ENCODE measurements around the gene CYP2J2.

GRCh38 chr1:59973719-59974118, 47.1 kb upstream of the CYP2J2 start:
- TF ChIP-seq POLR2A (IDR thresholded peaks at IDR 0.05) (no peak), EP300 (IDR thresholded peaks at IDR 0.05) (no peak), CTCF (IDR thresholded peaks at IDR 0.05) (no peak)

Measured in ovary (tissue), 3 donors.